Adrenal gland (tissue), 12 donors: ENCODE measurements around the gene ABI3BP. TPM values are rescaled to one million over a fixed set of nuclear protein-coding genes. Genes with fewer than 3 reads are reported as not detected.

Source experiments
- DNase-seq, 7 donors: peaks; one replicate each; pipeline ENCODE4 v3.0.0-alpha.2; 2019 to 2020
- H3K27ac ChIP-seq, 5 donors: fragments of 200-600 bp; sonication (generic) in 4 of 5; 1 replicate in 3 of 5; 2 replicates in 2 of 5; pipeline versions ENCODE4 v1.5.1 to v1.8.0; 2016 to 2020; ENCODE audit warnings: mild to moderate bottlenecking in 1 of 5
- H3K27me3 ChIP-seq: fragments of 200-600 bp; 2 replicates; pipeline ENCODE4 v1.8.0; 2021
- H3K36me3 ChIP-seq, 2 donors: fragments of 200-600 bp; replicated peaks in 1 of 2; 1 replicate in 1 of 2; 2 replicates in 1 of 2; pipeline versions ENCODE4 v1.5.1 to v1.8.0; 2018 to 2022
- H3K4me1 ChIP-seq, 2 donors: fragments of 200-600 bp; replicated peaks in 1 of 2; 1 replicate in 1 of 2; 2 replicates in 1 of 2; pipeline versions ENCODE4 v1.5.1 to v1.8.0; 2018 to 2021
- H3K4me3 ChIP-seq, 4 donors: fragments of 200-600 bp; sonication (generic) in 3 of 4; one replicate each; pipeline ENCODE4 v1.5.1; 2016 to 2018
- H3K9me3 ChIP-seq, 3 donors: fragments of 200-600 bp; sonication (generic) in 1 of 3; replicated peaks in 1 of 3; 1 replicate in 2 of 3; 2 replicates in 1 of 3; pipeline versions ENCODE4 v1.5.1 to v1.8.0; 2016 to 2021
- POLR2A ChIP-seq, 2 donors: fragments of 450-650 bp; IDR thresholded peaks; one replicate each; pipeline ENCODE4 v1.6.1; 2017; ENCODE audit warnings: antibody characterized with exemption in 2 of 2, mild to moderate bottlenecking in 2 of 2, moderate library complexity in 1 of 2
- WGBS, 4 donors: extraction: QIAGEN DNeasy Blood & Tissue Kit in 2 of 4; methylation state at CpG; one replicate each; pipeline versions ENCODE4 v1.1.5 to v1.1.7; 2013 to 2017; 5-methylcytosine and 5-hydroxymethylcytosine counted together
- intact Hi-C, 2 donors: fragments of 100-400 bp; cut with DNase I; formaldehyde crosslinking; loops; one replicate each; pipeline versions ENCODE4 v1.14.1 to v1.15.0; 2022 to 2023
- polyA plus RNA-seq, 3 donors: library from polyadenylated mRNA; stranded (reverse); fragments of 200-250 nt in 2 of 3; fragments of 350-450 nt in 1 of 3; fragmentation: Illumina TruSeq in 1 of 3; extraction: RNeasy Lipid Tissue Mini Kit (QIAGEN cat#74804) in 1 of 3; gene quantifications; one replicate each; pipeline ENCODE4 v1.2.3, GENCODE V29; 2013 to 2014
- total RNA-seq, 9 donors: library from RNA; depleted of rRNA in 4 of 9; stranded (reverse); fragments of >200 nt in 4 of 9; fragments of 120-200 nt in 1 of 9; fragmentation: NEBNext Ultra II Directional in 1 of 9; extraction: Animal tissue kit (Norgen Biotek cat#: 25700) in 1 of 9; gene quantifications; one replicate each; pipeline versions ENCODE4 v1.1.0 to v1.2.4, GENCODE V29; 2013 to 2023
- TF ChIP-seq, protein P1 (sequence below), 6 experiments: fragments of 450-650 bp in 4 of 6; fragments of 200-600 bp in 2 of 6; sonication (generic) in 1 of 6; IDR thresholded peaks; 1 replicate in 5 of 6; 2 replicates in 1 of 6; pipeline versions ENCODE4 v1.5.1 to v1.8.0; 2016 to 2021; ENCODE audit warnings: antibody characterized with exemption in 6 of 6, mild to moderate bottlenecking in 2 of 6, moderate library complexity in 1 of 6
- donor health status: healthy with polysubstance abuse.
- donor health status: Bipolar disorder and iron deficiency.
- donor health status: DM: yes; HTN: yes; CAD: no.
- donor health status: DM: no; HTN: no; CAD: no.
- donor health status: DM: no; HTN: no; CAD: no.
- donor health status: DM: yes; HTN: yes; CAD: no.

ABI3BP gene
- total and polyA plus RNA-seq, 12 donors: 3.4 to 50.3 (median 18.7) TPM

DNA sequence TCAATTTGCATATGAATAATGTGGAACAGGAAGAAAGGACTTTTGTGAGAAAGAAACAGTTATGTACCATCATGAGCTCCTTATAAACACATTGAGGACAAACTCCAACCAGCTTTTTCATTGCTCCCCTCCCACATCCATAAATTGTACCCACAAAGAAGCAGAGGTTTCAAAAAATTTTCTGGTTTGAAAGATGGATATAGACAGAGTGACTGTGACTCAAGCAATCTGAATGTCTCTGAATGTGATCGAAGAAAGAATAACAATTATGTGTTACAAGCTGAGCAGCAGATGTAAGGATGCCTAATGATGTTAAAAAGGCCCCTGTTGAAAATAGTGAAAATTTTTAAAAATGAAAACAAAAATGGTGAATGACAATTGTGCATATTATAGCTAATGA is 156.6 kb downstream of the ABI3BP start:
- no peak for DNase-seq
- Histone ChIP-seq H3K36me3 (no peaks in the 10 kb centered on the region), H3K27me3 (no peaks in the 10 kb centered on the region), H3K4me3 (no peak overlapping the region), H3K9me3 (no peaks in the 10 kb centered on the region), H3K27ac (no peak overlapping the region), H3K4me1 (no peaks in the 10 kb centered on the region)
- intact Hi-C loops: no loop called here
- 86 to 95% (median 91%) methylated on average over 1 of the region's 1 CpG for WGBS, 4 donors
- TF ChIP-seq POLR2A (IDR thresholded peaks at IDR 0.05): no peak
- TF ChIP-seq, protein P1, sequence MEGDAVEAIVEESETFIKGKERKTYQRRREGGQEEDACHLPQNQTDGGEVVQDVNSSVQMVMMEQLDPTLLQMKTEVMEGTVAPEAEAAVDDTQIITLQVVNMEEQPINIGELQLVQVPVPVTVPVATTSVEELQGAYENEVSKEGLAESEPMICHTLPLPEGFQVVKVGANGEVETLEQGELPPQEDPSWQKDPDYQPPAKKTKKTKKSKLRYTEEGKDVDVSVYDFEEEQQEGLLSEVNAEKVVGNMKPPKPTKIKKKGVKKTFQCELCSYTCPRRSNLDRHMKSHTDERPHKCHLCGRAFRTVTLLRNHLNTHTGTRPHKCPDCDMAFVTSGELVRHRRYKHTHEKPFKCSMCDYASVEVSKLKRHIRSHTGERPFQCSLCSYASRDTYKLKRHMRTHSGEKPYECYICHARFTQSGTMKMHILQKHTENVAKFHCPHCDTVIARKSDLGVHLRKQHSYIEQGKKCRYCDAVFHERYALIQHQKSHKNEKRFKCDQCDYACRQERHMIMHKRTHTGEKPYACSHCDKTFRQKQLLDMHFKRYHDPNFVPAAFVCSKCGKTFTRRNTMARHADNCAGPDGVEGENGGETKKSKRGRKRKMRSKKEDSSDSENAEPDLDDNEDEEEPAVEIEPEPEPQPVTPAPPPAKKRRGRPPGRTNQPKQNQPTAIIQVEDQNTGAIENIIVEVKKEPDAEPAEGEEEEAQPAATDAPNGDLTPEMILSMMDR (IDR thresholded peaks at IDR 0.05): no peak

DNA sequence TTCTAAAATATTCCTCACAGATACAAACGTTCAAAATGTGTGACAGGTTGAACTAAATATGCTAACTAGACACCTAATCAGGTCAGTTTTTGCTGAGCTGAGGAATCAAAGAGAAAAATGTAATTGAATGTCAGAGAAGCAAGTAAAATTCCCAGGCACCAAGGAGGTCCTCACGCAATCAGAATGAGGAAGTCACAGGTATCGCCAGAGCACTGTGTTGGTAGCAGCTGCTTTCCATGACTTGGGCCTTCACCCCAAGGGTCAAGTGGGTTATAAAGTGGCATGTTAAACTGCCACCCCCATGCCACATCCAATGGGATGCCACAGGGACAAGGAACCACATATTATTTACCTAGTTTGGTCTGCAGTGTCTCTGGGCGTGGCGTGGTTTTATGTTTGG is 158.9 kb downstream of the ABI3BP start:
- Histone ChIP-seq H3K27ac (no peak overlapping the region), H3K4me3 (no peak overlapping the region), H3K9me3 (no peaks in the 10 kb centered on the region), H3K27me3 (no peaks in the 10 kb centered on the region), H3K36me3 (no peaks in the 10 kb centered on the region), H3K4me1 (no peaks in the 10 kb centered on the region)
- 87 to 93% (median 90%) methylated on average over 5 of the region's 5 CpGs for WGBS, 4 donors
- TF ChIP-seq, protein P1 (IDR thresholded peaks at IDR 0.05): no peak
- no peak for TF ChIP-seq POLR2A (IDR thresholded peaks at IDR 0.05)
- no peak for DNase-seq
- intact Hi-C loops: no loop called here

DNA sequence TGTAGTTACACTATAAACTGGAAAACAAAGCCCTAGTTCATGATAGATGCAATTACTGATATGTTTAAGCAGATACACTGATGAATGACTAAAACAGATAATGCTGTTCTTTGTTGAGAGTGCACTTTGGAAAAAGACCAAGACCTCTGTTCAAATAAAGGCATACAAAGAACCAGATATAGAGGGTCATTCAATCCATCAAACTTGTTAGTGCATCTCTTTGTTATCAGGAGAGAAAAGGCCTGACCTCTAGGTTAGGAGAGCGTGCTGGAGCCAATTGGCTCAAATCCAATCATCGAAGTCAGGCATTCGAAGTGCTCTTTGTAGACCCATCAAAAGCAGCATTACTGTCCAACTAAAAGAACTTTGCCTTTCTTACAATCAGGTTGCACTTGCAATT is 159.7 kb downstream of the ABI3BP start:
- Histone ChIP-seq H3K4me1 (no peaks in the 10 kb centered on the region), H3K9me3 (no peaks in the 10 kb centered on the region), H3K4me3 (no peak overlapping the region), H3K36me3 (no peaks in the 10 kb centered on the region), H3K27ac (no peak overlapping the region), H3K27me3 (no peaks in the 10 kb centered on the region)
- no peak for TF ChIP-seq POLR2A (IDR thresholded peaks at IDR 0.05)
- TF ChIP-seq, protein P1 (IDR thresholded peaks at IDR 0.05): no peak
- no peak for DNase-seq
- 48 to 56% (median 52%) methylated on average over 3 of the region's 3 CpGs for WGBS, 4 donors
- intact Hi-C loops: no loop called here

DNA sequence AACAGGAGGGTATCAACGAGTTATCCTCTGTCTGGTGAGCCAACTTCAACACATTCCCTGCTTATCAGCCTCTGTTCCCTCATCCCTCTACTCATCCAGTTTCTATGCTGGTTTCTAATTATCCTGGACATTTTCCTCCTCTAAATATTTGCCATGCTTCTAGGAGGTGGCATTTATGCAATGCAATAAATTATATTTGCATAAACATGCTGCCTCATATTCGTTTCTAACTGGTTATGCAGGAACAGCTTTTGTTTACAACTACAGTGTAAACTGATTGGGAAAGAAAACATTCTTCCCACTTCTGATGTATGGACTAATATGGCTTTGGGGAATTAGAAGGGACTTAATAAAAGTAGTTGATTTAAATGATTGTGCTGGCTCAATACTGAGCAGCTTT is 161.6 kb downstream of the ABI3BP start:
- Histone ChIP-seq H3K27me3 (no peaks in the 10 kb centered on the region), H3K4me1 (no peaks in the 10 kb centered on the region), H3K27ac (no peak overlapping the region), H3K36me3 (no peaks in the 10 kb centered on the region), H3K9me3 (no peaks in the 10 kb centered on the region), H3K4me3 (no peak overlapping the region)
- no peak for DNase-seq
- 65 to 74% (median 72%) methylated on average over 2 of the region's 2 CpGs for WGBS, 4 donors
- intact Hi-C loops: no loop called here
- TF ChIP-seq, protein P1 (IDR thresholded peaks at IDR 0.05): no peak
